ENCODE results near the gene DOCK3.

DNA sequence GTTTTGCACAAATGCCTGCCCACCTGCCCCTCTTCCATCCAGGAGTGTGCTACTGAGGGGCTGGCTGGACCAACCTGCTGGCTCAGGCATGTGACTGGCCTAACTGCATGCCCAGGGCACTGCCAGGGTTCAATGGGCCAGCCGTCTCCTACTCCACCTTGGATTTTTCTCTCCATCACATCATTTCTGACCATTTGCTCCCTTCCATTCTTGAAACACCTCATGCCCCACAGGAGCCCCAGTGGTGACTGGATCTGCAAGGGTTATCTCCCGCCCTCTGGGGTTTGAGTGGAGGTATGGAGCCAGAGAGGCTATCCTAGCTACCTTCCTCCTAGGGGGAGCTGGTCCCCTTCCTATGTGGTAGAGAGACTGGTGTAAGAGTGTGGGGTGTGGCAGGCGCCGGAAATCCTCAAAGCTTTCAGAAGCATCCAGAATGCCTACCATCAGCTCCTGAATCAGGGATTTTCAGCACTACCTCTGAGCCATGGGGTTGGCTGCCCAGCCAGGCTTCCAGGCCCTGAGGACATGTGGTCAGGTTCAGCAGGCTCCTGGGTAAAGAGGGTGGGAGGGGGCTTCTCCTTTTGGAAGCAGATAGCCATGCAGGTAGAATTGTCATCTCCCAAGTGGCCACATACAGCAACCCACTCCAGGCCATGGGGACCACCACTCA, 707.5 kb downstream of the DOCK3 start:
- TF ChIP-seq POLR2AphosphoS5 (IDR thresholded peaks at IDR 0.05; ENCODE audit: low read depth, low read length) = no peak
- TF ChIP-seq POLR2A (IDR thresholded peaks at IDR 0.05; ENCODE audit: low read depth, low read length) = no peak

Measured in GM12891 (cell line).